ENCODE measurements around the gene ILDR2. TPM values are rescaled to one million over a fixed set of nuclear protein-coding genes. Genes with fewer than 3 reads are reported as not detected.

Gene ILDR2
- total RNA-seq, 1 donor from 2014 or later = 1.3 TPM

DNA sequence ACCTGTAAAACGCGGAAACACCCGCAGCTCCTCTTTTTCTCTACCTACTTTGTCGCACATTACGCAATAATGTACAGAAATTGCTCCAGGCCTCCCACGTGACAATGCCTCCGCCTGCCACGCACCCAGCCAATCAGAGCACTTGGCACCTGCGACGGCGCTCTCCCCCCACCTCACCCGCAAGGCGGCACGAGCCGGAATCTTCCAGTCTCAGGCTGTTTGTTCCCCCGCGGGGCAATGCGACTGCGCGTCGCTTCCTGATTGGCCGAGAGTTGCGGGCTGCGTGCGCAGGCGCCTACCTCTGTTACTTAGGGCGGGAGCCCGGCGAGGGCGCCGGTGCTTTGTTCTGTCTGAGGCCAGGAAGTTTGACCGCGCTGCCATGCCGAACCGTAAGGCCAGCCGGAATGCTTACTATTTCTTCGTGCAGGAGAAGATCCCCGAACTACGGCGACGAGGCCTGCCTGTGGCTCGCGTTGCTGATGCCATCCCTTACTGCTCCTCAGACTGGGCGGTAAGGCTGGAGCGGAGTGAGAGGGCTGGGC, 13.7 kb upstream of the ILDR2 start, which contains the start of gene MAEL:
Gene MAEL, plus strand, starts transcription at position 307 of the 542 bp plus-strand sequence. Its CDS starts 73 bp downstream, at position 380.
- TF ChIP-seq, protein P1, sequence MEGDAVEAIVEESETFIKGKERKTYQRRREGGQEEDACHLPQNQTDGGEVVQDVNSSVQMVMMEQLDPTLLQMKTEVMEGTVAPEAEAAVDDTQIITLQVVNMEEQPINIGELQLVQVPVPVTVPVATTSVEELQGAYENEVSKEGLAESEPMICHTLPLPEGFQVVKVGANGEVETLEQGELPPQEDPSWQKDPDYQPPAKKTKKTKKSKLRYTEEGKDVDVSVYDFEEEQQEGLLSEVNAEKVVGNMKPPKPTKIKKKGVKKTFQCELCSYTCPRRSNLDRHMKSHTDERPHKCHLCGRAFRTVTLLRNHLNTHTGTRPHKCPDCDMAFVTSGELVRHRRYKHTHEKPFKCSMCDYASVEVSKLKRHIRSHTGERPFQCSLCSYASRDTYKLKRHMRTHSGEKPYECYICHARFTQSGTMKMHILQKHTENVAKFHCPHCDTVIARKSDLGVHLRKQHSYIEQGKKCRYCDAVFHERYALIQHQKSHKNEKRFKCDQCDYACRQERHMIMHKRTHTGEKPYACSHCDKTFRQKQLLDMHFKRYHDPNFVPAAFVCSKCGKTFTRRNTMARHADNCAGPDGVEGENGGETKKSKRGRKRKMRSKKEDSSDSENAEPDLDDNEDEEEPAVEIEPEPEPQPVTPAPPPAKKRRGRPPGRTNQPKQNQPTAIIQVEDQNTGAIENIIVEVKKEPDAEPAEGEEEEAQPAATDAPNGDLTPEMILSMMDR (IDR thresholded peaks at IDR 0.05; ENCODE audit: insufficient read depth, low read length, poor library complexity, severe bottlenecking) = no peak
- H3K27me3 ChIP-seq (ENCODE audit: control insufficient read depth, insufficient read depth, low read length) = no peaks in the 10 kb centered on the region
- H3K4me3 ChIP-seq (ENCODE audit: low read depth, low read length) = no peak within 1 kb of the TSS
- DNase-seq (ENCODE audit: low read depth) = no peak
- no peaks in the 10 kb centered on the region for H3K36me3 ChIP-seq (ENCODE audit: control insufficient read depth, insufficient read depth, low read length)

DNA sequence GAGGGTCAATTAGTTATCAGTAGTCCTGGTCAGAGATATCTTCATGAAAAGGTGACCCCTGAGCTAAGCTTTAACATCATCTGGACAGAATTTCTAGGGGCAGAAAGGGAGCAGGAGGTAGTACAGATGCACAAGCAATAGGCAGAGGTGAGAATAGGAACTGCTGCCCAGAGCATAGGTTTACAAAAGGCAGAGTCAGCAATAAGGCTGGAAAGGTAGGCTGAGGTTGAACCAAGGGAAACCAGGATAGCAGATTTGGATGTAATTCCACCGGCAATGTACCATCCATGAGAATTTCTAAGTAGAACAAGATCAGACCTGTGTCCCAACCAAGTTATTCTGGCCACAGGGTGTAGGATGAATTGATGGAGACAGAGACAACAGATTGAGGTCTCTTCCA, 6.2 kb upstream of the ILDR2 start:
- TF ChIP-seq, protein P1 (IDR thresholded peaks at IDR 0.05; ENCODE audit: insufficient read depth, low read length, poor library complexity, severe bottlenecking) = no peak
- no peaks in the 10 kb centered on the region for H3K27me3 ChIP-seq (ENCODE audit: control insufficient read depth, insufficient read depth, low read length)

DNA sequence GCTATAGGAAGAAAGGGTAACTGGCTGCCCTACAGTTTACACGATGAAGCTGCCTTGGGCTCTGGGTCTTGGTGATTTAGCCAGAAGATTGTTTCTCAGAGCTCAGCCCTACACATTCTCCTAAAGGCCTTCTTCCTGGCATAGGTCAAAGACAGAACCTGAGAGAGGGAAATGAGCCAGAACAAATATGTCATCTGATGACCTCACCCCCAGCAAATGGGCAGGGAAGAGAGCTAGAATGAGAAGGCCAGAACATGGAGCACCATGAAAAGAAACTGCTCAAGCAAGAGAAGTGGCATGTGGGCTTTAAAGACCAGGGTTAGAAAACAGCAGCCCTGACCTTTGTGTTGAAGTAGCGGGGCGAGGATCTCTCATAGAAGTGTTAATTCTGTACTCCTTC, 5.5 kb upstream of the ILDR2 start:
- no peak for DNase-seq (ENCODE audit: low read depth)
- TF ChIP-seq, protein P1 (IDR thresholded peaks at IDR 0.05; ENCODE audit: insufficient read depth, low read length, poor library complexity, severe bottlenecking) = no peak
- H3K27me3 ChIP-seq (ENCODE audit: control insufficient read depth, insufficient read depth, low read length) = no peaks in the 10 kb centered on the region

More for the DNA sequence above, 6.2 kb upstream of the ILDR2 start:
- no peak overlapping the region for H3K4me3 ChIP-seq (ENCODE audit: low read depth, low read length)
- H3K36me3 ChIP-seq (ENCODE audit: control insufficient read depth, insufficient read depth, low read length) = no peaks in the 10 kb centered on the region
- DNase-seq (ENCODE audit: low read depth) = no peak

DNA sequence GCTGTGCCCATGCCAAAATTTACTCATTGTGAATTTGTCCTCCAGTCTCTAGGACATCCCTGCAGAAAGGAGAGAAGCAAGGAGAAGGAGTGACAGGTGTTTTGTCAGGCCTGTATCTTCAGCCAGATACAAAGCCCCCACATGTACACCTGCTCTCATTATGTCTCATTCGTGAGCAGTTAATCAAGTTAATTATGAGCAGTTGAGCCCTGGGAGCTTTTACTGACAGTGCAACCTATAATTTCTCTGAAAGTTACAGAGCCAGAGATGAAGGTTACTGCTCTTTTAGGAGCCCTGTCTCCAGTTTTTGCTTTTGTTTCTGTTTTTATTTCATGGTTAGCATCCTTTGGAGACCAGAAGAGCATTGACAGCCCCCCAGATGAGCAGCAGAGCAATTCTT, 5.0 kb upstream of the ILDR2 start:
- no peak overlapping the region for H3K4me3 ChIP-seq (ENCODE audit: low read depth, low read length)
- no peak for DNase-seq (ENCODE audit: low read depth)
- no peaks in the 10 kb centered on the region for H3K36me3 ChIP-seq (ENCODE audit: control insufficient read depth, insufficient read depth, low read length)
- H3K27me3 ChIP-seq (ENCODE audit: control insufficient read depth, insufficient read depth, low read length) = no peaks in the 10 kb centered on the region
- TF ChIP-seq, protein P1 (IDR thresholded peaks at IDR 0.05; ENCODE audit: insufficient read depth, low read length, poor library complexity, severe bottlenecking) = no peak

More for the DNA sequence above, 5.5 kb upstream of the ILDR2 start:
- H3K36me3 ChIP-seq (ENCODE audit: control insufficient read depth, insufficient read depth, low read length) = no peaks in the 10 kb centered on the region
- H3K4me3 ChIP-seq (ENCODE audit: low read depth, low read length) = no peak overlapping the region

DNA sequence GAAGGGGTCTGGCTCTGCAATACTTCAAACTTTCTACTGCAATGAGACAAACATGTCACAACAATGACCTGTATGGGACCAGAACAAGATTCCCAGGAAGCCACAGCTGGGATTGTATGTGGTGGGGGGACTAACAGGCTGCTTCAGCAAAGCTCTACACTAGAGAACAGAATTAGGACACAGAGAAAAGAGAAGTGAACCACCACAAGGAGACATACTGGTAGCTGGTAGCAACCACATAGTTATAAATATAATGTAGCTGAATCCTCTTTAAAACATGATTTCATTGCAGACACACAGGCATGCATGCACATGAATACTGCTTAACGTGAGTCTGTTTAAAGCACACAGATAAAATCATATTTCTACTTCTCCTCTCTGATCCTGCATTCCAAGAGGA, 3.5 kb upstream of the ILDR2 start:
- peaks cover 6% of the 10 kb centered on the region for H3K27me3 ChIP-seq (ENCODE audit: control insufficient read depth, insufficient read depth, low read length)
- TF ChIP-seq, protein P1 (IDR thresholded peaks at IDR 0.05; ENCODE audit: insufficient read depth, low read length, poor library complexity, severe bottlenecking) = no peak
- no peak for DNase-seq (ENCODE audit: low read depth)
- H3K36me3 ChIP-seq (ENCODE audit: control insufficient read depth, insufficient read depth, low read length) = no peaks in the 10 kb centered on the region
- H3K4me3 ChIP-seq (ENCODE audit: low read depth, low read length) = no peak overlapping the region

DNA sequence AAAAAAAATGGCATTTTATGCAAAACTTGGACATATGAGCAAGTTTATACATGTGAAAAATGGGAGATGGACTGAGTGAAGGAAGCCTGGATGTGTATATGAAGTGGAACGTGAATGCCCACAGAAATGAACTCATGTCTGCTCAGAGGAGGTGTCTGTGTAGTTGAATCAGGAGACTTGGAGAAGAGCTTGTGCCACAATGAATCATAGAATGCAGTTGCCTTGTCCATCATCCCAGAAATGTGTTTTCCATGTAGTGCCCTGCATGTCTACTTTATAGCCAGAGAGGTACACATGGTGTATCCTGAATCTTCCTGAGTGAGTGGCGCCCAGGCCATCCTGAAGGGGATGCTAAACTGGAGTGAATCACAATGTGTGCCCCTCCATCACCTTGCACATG, 2.6 kb upstream of the ILDR2 start:
- peaks cover 7% of the 10 kb centered on the region for H3K27me3 ChIP-seq (ENCODE audit: control insufficient read depth, insufficient read depth, low read length)
- TF ChIP-seq, protein P1 (IDR thresholded peaks at IDR 0.05; ENCODE audit: insufficient read depth, low read length, poor library complexity, severe bottlenecking) = no peak
- no peak for DNase-seq (ENCODE audit: low read depth)
- no peak overlapping the region for H3K4me3 ChIP-seq (ENCODE audit: low read depth, low read length)
- H3K36me3 ChIP-seq (ENCODE audit: control insufficient read depth, insufficient read depth, low read length) = no peaks in the 10 kb centered on the region

All from kidney epithelial cell (primary cell).